Measurements from ENCODE around the gene SKP2. TPM values are rescaled to one million over a fixed set of nuclear protein-coding genes. Genes with fewer than 3 reads are reported as not detected.

SKP2 gene
- total RNA-seq, 2 experiments from 2014 or later = 6.3 to 7.2 TPM

DNA sequence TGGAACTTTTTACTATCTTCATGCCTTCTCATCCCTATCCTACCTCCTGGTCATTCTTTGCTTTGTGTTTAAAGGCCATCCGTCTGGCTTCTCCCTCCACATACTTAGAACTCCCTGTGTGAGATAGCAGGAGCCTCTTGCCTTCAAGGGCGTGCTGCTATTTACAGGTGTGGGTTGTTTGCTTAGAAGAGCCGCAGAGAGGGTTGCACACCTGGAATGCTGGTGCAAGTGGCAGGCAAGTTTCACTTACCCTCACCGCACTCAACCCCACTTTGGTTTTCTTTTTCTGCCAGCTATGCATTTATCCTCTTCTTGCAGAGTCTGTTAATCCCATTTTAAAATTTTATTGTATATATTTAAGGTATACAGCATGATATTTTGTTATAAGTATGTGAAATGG lies 12.6 kb downstream of the SKP2 start:
- no peaks in the 10 kb centered on the region for H3K27me3 ChIP-seq (ENCODE audit: control insufficient read depth in 1 of 2, insufficient read depth in 2 of 2, low read length in 2 of 2)
- Mint-ChIP-seq H3K27me3 (no peaks in the 10 kb centered on the region), H3K9me3 (no peaks in the 10 kb centered on the region), H3K27ac (no peak overlapping the region), H3K36me3 (ENCODE audit: low read depth) (peaks cover 97% of the 10 kb centered on the region), H3K4me1 (ENCODE audit: low read depth) (peaks cover 33% of the 10 kb centered on the region), H3K4me3 (no peak overlapping the region)
- peaks cover 5% of the 10 kb centered on the region for H3K4me1 ChIP-seq (ENCODE audit: insufficient read depth, low read length)
- TF ChIP-seq, protein P1, sequence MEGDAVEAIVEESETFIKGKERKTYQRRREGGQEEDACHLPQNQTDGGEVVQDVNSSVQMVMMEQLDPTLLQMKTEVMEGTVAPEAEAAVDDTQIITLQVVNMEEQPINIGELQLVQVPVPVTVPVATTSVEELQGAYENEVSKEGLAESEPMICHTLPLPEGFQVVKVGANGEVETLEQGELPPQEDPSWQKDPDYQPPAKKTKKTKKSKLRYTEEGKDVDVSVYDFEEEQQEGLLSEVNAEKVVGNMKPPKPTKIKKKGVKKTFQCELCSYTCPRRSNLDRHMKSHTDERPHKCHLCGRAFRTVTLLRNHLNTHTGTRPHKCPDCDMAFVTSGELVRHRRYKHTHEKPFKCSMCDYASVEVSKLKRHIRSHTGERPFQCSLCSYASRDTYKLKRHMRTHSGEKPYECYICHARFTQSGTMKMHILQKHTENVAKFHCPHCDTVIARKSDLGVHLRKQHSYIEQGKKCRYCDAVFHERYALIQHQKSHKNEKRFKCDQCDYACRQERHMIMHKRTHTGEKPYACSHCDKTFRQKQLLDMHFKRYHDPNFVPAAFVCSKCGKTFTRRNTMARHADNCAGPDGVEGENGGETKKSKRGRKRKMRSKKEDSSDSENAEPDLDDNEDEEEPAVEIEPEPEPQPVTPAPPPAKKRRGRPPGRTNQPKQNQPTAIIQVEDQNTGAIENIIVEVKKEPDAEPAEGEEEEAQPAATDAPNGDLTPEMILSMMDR (IDR thresholded peaks at IDR 0.05) = no peak
- peaks cover 69% of the 10 kb centered on the region for H3K36me3 ChIP-seq (ENCODE audit: insufficient read depth, low read length)
- DNase-seq = no peak
- intact Hi-C loops (cut with DNase I, micrococcal nuclease) = no loop called here
- H3K4me3 ChIP-seq (ENCODE audit: low read length) = no peak overlapping the region
- ATAC-seq (ENCODE audit: poor library complexity) = no peak
- no peaks in the 10 kb centered on the region for H3K9me3 ChIP-seq (ENCODE audit: control insufficient read depth in 1 of 2, insufficient read depth in 1 of 2, low read length in 2 of 2)
- CTCF ChIA-PET = interaction anchor here (1.2 kb wide), 1 partner anchor 77 kb away, joined by 3 read pairs; the partner anchor contains the start of gene NADK2
- POLR2A ChIA-PET = no interaction called here
- H3K27ac ChIP-seq (ENCODE audit: low read depth in 1 of 2, low read length in 2 of 2) = no peak overlapping the region

DNA sequence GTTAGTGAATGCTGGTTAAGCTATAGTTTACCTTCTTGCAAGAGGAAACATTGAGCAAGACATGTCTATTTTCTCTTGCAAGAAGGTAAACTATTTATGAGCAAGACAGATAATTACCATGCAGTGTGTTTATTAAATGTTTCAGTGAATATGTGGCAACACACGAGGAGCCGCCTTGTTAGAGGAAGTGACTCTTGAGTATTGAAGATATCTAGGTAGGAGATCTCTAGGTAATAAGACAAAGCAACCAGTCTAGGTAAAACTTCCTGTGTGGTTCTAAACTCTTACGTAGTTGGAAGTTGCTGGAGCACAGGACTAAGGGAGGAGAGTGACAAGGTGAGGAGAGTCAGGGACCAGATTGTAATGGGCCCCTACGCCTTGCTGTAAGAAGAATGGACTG lies 16.8 kb downstream of the SKP2 start:
- Mint-ChIP-seq H3K4me1 (ENCODE audit: low read depth) (peaks cover 18% of the 10 kb centered on the region), H3K27ac (peak overlapping the region; percentile 57), H3K36me3 (ENCODE audit: low read depth) (peaks cover 96% of the 10 kb centered on the region), H3K27me3 (no peaks in the 10 kb centered on the region), H3K9me3 (no peaks in the 10 kb centered on the region), H3K4me3 (no peak overlapping the region)
- ATAC-seq (ENCODE audit: poor library complexity) (peak; percentile 92), DNase-seq (peak in 3 of 14 experiments; percentile 9 to 45 (median 17))
- H3K27ac ChIP-seq (ENCODE audit: low read depth in 1 of 2, low read length in 2 of 2) = no peak overlapping the region
- H3K4me1 ChIP-seq (ENCODE audit: insufficient read depth, low read length) = peaks cover 5% of the 10 kb centered on the region
- ChIA-PET CTCF (no interaction called here), POLR2A (no interaction called here)
- peaks cover 79% of the 10 kb centered on the region for H3K36me3 ChIP-seq (ENCODE audit: insufficient read depth, low read length)
- H3K9me3 ChIP-seq (ENCODE audit: control insufficient read depth in 1 of 2, insufficient read depth in 1 of 2, low read length in 2 of 2) = no peaks in the 10 kb centered on the region
- intact Hi-C loops (cut with DNase I, micrococcal nuclease) = no loop called here
- H3K4me3 ChIP-seq (ENCODE audit: low read length) = no peak overlapping the region
- H3K27me3 ChIP-seq (ENCODE audit: control insufficient read depth in 1 of 2, insufficient read depth in 2 of 2, low read length in 2 of 2) = no peaks in the 10 kb centered on the region
- TF ChIP-seq, protein P1 (IDR thresholded peaks at IDR 0.05) = no peak

DNA sequence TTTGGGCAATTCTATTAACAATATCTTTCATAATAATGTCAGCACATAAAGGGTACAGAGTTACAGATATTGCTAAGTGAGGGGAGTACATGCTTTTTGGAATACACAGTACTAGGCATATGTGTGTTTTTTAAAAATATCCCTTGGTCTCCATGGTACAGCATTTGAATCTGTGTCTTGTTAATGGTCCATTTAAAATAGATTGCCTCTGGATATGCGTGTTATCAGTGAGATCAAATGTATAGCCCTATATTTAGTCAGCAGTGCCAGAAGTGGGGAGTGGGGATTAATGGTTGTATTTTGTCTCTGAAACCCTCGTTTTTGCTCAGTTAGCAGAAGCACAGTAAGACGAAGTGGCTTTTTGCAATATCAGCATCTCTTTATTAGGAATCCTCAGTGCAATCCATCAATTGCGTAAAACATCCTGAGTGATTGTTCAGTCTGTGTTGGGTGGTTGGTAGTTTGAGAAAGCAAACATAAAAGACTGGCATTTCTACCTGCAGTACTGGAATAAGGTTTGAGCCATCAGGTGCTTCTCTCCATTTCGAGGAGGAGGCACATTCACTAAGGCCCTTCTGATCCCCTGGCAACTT lies 19.0 kb downstream of the SKP2 start:
- H3K27me3 ChIP-seq (ENCODE audit: control insufficient read depth in 1 of 2, insufficient read depth in 2 of 2, low read length in 2 of 2) = no peaks in the 10 kb centered on the region
- Mint-ChIP-seq H3K27me3 (no peaks in the 10 kb centered on the region), H3K4me3 (no peak overlapping the region), H3K4me1 (ENCODE audit: low read depth) (peaks cover 14% of the 10 kb centered on the region), H3K36me3 (ENCODE audit: low read depth) (peaks cover 96% of the 10 kb centered on the region), H3K27ac (no peak overlapping the region), H3K9me3 (no peaks in the 10 kb centered on the region)
- ATAC-seq (ENCODE audit: poor library complexity) (no peak), DNase-seq (no peak)
- no peaks in the 10 kb centered on the region for H3K9me3 ChIP-seq (ENCODE audit: control insufficient read depth in 1 of 2, insufficient read depth in 1 of 2, low read length in 2 of 2)
- TF ChIP-seq, protein P1 (IDR thresholded peaks at IDR 0.05) = no peak
- H3K4me3 ChIP-seq (ENCODE audit: low read length) = no peak overlapping the region
- intact Hi-C loops (cut with DNase I, micrococcal nuclease) = no loop called here
- H3K27ac ChIP-seq (ENCODE audit: low read depth in 1 of 2, low read length in 2 of 2) = no peak overlapping the region
- H3K4me1 ChIP-seq (ENCODE audit: insufficient read depth, low read length) = peaks cover 5% of the 10 kb centered on the region
- CTCF ChIA-PET = no interaction called here
- peaks cover 74% of the 10 kb centered on the region for H3K36me3 ChIP-seq (ENCODE audit: insufficient read depth, low read length)
- POLR2A ChIA-PET = interaction anchor here (0.8 kb wide), 1 partner anchor 11 kb away, joined by 3 read pairs; no protein-coding TSS in a partner anchor
